Mesenchymal stem cell (in vitro differentiated cells and primary cell): ENCODE results near the gene OR9K2. TPM values are rescaled to one million over a fixed set of nuclear protein-coding genes. Genes with fewer than 3 reads are reported as not detected.

Experiments
- DNase-seq: peaks from one replicate; pipeline ENCODE4 v3.0.0-alpha.2; 2013
- H2AFZ ChIP-seq: one replicate; pipeline ENCODE4 v1.6.1; 2013; ENCODE audit warnings: low read depth, mild to moderate bottlenecking, control low read depth, inconsistent platforms, low read length, moderate library complexity
- H2AK5ac ChIP-seq: 2 replicates; pipeline ENCODE4 v1.6.1; 2013; ENCODE audit warnings: low read length, moderate library complexity, mild to moderate bottlenecking, inconsistent platforms; ENCODE audit not compliant: severe bottlenecking
- H2BK120ac ChIP-seq: one replicate; pipeline ENCODE4 v1.6.1; 2013; ENCODE audit warnings: low read depth, mild to moderate bottlenecking, inconsistent platforms, low read length, moderate library complexity
- H2BK12ac ChIP-seq, 2 experiments: one replicate each; pipeline ENCODE4 v1.6.1; 2013; ENCODE audit warnings: inconsistent platforms in 2 of 2, low read length in 2 of 2, mild to moderate bottlenecking in 2 of 2, moderate library complexity in 2 of 2, control low read depth in 1 of 2
- H2BK15ac ChIP-seq: one replicate; pipeline ENCODE4 v1.6.1; 2013; ENCODE audit warnings: mild to moderate bottlenecking, low read depth, inconsistent platforms; ENCODE audit not compliant: poor library complexity, severe bottlenecking
- H2BK5ac ChIP-seq: 2 replicates; pipeline ENCODE4 v1.6.1; 2013; ENCODE audit warnings: low read depth, mild to moderate bottlenecking, low read length, control low read depth, inconsistent platforms; ENCODE audit not compliant: poor library complexity, severe bottlenecking
- H3K14ac ChIP-seq, 2 experiments: one replicate each; pipeline ENCODE4 v1.6.1; 2013; ENCODE audit warnings: inconsistent platforms in 2 of 2, low read length in 2 of 2, control low read depth in 1 of 2, mild to moderate bottlenecking in 1 of 2, moderate library complexity in 1 of 2
- H3K18ac ChIP-seq, 2 experiments: one replicate each; pipeline ENCODE4 v1.6.1; 2013; ENCODE audit warnings: inconsistent platforms in 2 of 2, low read length in 2 of 2, control low read depth in 1 of 2, low read depth in 1 of 2, mild to moderate bottlenecking in 1 of 2
- H3K23ac ChIP-seq, 2 experiments: one replicate each; pipeline ENCODE4 v1.6.1; 2013; ENCODE audit warnings: inconsistent platforms in 2 of 2, low read length in 2 of 2, mild to moderate bottlenecking in 2 of 2, moderate library complexity in 2 of 2, control low read depth in 1 of 2
- H3K27ac ChIP-seq: 2 replicates; pipeline ENCODE4 v1.5.1; 2013; ENCODE audit warnings: mild to moderate bottlenecking, moderate library complexity, low read length, control low read depth, inconsistent platforms; ENCODE audit not compliant: poor library complexity, severe bottlenecking
- H3K27me3 ChIP-seq, 2 experiments: 2 replicates each; pipeline versions ENCODE4 v1.6.1 to v1.7.0; 2013; ENCODE audit warnings: low read length in 2 of 2, mild to moderate bottlenecking in 2 of 2, moderate library complexity in 2 of 2, control low read depth in 1 of 2, inconsistent platforms in 1 of 2; ENCODE audit not compliant: control insufficient read depth in 1 of 2, insufficient read depth in 1 of 2
- H3K36me3 ChIP-seq, 2 experiments: 2 replicates each; pipeline versions ENCODE4 v1.6.1 to v1.7.0; 2013; ENCODE audit warnings: low read length in 2 of 2, control low read depth in 1 of 2, inconsistent platforms in 1 of 2, low read depth in 1 of 2, mild to moderate bottlenecking in 1 of 2; ENCODE audit not compliant: insufficient read depth in 2 of 2, control insufficient read depth in 1 of 2
- H3K4ac ChIP-seq, 2 experiments: one replicate each; pipeline ENCODE4 v1.6.1; 2013; ENCODE audit warnings: inconsistent platforms in 2 of 2, low read length in 2 of 2, mild to moderate bottlenecking in 2 of 2, moderate library complexity in 2 of 2, control low read depth in 1 of 2, low read depth in 1 of 2
- H3K4me1 ChIP-seq: 2 replicates; pipeline ENCODE4 v1.6.1; 2013; ENCODE audit warnings: low read depth, low read length, control low read depth; ENCODE audit not compliant: control insufficient read depth, insufficient read depth
- H3K4me2 ChIP-seq: 2 replicates; pipeline ENCODE4 v1.6.1; 2013; ENCODE audit warnings: low read length, mild to moderate bottlenecking, inconsistent platforms; ENCODE audit not compliant: poor library complexity, severe bottlenecking
- H3K4me3 ChIP-seq, 2 experiments: 2 replicates each; pipeline versions ENCODE4 v1.5.1 to v1.7.0; 2013; ENCODE audit warnings: low read length in 2 of 2, mild to moderate bottlenecking in 2 of 2, control low read depth in 1 of 2, low read depth in 1 of 2; ENCODE audit not compliant: insufficient read depth in 1 of 2
- H3K79me1 ChIP-seq: replicated peaks from 2 replicates; pipeline ENCODE4 v1.6.1; 2013; ENCODE audit warnings: mild to moderate bottlenecking, control low read depth, low read length, inconsistent platforms; ENCODE audit not compliant: poor library complexity, severe bottlenecking
- H3K9ac ChIP-seq: 2 replicates; pipeline ENCODE4 v1.7.0; 2013; ENCODE audit warnings: mild to moderate bottlenecking, low read length, moderate library complexity
- H3K9me3 ChIP-seq: 2 replicates; pipeline ENCODE4 v1.7.0; 2013; ENCODE audit warnings: mild to moderate bottlenecking, low read length; ENCODE audit not compliant: control insufficient read depth
- H4K8ac ChIP-seq: one replicate; pipeline ENCODE4 v1.6.1; 2013; ENCODE audit warnings: inconsistent platforms, mild to moderate bottlenecking, low read length, moderate library complexity
- H4K91ac ChIP-seq: one replicate; pipeline ENCODE4 v1.6.1; 2013; ENCODE audit warnings: mild to moderate bottlenecking, low read length, inconsistent platforms
- WGBS: methylation state at CpG from one replicate; pipeline ENCODE4 v1.1.7; 2013; ENCODE audit warnings: mixed read lengths; 5-methylcytosine and 5-hydroxymethylcytosine counted together
- polyA plus RNA-seq, 2 experiments: library from polyadenylated mRNA; stranded (reverse); fragments of 200-250 nt; gene quantifications; one replicate each; pipeline ENCODE4 v1.2.3, GENCODE V29; 2013

Gene OR9K2, protein sequence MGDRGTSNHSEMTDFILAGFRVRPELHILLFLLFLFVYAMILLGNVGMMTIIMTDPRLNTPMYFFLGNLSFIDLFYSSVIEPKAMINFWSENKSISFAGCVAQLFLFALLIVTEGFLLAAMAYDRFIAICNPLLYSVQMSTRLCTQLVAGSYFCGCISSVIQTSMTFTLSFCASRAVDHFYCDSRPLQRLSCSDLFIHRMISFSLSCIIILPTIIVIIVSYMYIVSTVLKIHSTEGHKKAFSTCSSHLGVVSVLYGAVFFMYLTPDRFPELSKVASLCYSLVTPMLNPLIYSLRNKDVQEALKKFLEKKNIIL
- not detected for polyA plus RNA-seq (2013, experiment 1 of 2)
- not detected for polyA plus RNA-seq (2013, experiment 2 of 2)

DNA sequence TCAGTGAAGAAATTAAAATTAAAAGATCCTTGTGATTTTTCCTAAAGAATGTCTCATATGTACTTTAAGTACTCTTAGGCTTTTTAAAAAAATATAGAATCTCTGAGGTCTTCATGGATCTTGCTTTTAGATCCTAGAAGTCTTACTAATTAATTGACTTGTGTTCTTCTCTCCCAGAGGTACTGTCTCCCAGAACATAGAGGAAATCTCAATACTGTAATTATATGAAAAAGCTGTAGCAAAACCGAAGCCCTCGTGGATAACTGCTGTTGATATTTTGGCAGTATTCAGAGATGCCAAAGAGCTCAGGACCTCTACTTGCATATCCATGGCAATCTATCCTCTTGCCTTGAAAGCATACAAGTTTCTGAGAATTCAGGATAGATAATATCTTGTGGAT is at the start of gene OR9K2:
TSS of gene OR9K2 (plus strand) at position 301 of the 400 bp plus-strand sequence. CDS start 3,429 bp downstream, outside the sequence.
- Histone ChIP-seq H3K18ac (no peak within 1 kb of the TSS), H3K4me2 (no peak within 1 kb of the TSS), H3K9me3 (no peaks in the 10 kb centered on the region), H3K27me3 (no peaks in the 10 kb centered on the region), H3K36me3 (no peaks in the 10 kb centered on the region), H3K27ac (no peak within 1 kb of the TSS), H3K4me1 (no peaks in the 10 kb centered on the region), H2BK12ac (no peak within 1 kb of the TSS), H2BK15ac (no peak within 1 kb of the TSS), H3K4ac (no peak within 1 kb of the TSS), H3K4me3 (no peak within 1 kb of the TSS), H2AK5ac (no peak within 1 kb of the TSS), H2BK5ac (no peak within 1 kb of the TSS), H3K79me1 (no peaks in the 10 kb centered on the region), H3K23ac (no peak within 1 kb of the TSS), H4K8ac (no peak within 1 kb of the TSS), H2BK120ac (no peak within 1 kb of the TSS), H3K9ac (no peak within 1 kb of the TSS), H3K14ac (no peak within 1 kb of the TSS), H2AFZ (no peak within 1 kb of the TSS), H4K91ac (no peak within 1 kb of the TSS)
- DNase-seq: no peak
- WGBS: 100% methylated on average over 2 of the region's 2 CpGs

DNA sequence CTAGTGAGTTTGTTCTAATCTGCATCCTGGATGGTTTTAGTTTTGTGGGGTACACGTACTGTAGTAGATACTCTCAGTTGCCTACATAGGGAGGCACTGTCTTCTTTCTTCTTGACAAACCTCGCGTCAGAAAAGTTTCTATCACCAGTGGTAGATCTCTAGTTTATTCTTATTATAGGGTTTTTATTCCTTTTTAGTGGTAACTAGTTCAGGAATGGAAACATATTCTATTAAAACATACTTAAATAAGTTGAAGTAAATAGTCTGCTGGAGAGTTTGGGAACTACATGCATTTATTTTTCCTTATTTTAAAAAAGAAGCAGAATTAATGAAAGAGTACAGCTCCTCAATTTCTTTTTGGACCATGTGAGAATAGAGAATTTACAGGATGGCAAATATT is 33.6 kb upstream of the OR9K2 start:
- H2BK12ac ChIP-seq: no peak overlapping the region
- H3K23ac ChIP-seq: no peak overlapping the region

DNA sequence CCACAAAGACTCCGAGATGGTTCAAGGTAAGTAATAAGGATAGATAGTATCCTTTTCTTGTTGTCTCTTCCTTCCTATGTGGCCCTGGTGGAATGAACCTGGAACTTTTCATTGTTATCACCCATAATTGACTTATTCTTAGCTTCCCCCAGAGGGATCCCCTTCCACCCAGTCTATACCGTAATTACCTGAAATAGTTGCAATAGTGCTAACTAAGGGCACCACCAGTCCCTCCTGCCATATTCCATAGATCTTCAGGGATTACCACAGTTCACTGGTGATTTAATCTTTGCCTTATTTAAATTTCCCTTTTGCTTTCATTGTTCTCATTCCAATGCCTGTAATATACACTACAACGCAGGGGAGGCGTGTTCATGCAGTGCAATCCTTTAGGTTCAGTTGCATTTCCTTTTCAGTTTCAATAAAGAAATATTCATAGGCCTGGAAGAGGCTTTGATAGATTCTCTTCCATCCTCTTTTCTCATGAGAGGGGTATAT is 13.8 kb upstream of the OR9K2 start:
- 73% methylated on average over 2 of the region's 4 CpGs for WGBS
- no peak overlapping the region for H3K9ac ChIP-seq

More for the DNA sequence above, 33.6 kb upstream of the OR9K2 start:
- Histone ChIP-seq H3K36me3 (no peaks in the 10 kb centered on the region), H3K9me3 (no peaks in the 10 kb centered on the region), H2AK5ac (no peak overlapping the region), H3K4ac (no peak overlapping the region), H3K27ac (no peak overlapping the region), H3K79me1 (no peaks in the 10 kb centered on the region), H4K91ac (no peak overlapping the region), H3K4me3 (no peak overlapping the region), H3K27me3 (no peaks in the 10 kb centered on the region), H3K9ac (no peak overlapping the region), H3K18ac (no peak overlapping the region), H2BK15ac (no peak overlapping the region), H2AFZ (no peak overlapping the region), H4K8ac (no peak overlapping the region), H3K4me1 (no peaks in the 10 kb centered on the region), H3K14ac (no peak overlapping the region), H3K4me2 (no peak overlapping the region), H2BK5ac (no peak overlapping the region), H2BK120ac (no peak overlapping the region)
- WGBS: 69% methylated on average over 1 of the region's 3 CpGs
- no peak for DNase-seq

DNA sequence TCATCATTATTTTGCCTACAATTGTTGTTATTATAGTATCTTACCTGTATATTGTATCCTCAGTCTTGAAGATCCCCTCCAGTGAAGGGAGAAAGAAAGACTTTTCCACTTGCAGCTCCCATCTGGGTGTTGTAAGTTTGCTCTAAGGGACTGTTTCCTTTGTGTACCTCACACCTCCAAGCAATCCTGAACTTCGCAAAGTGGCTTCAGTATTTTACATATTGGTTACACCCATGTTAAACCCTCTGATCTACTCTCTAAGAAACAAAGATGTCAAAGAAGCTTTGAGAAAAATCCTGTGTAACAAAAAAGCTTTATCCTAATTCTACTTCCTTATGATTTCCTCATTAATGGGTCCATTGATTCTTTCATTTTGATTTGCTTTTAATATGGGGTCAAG is 10.1 kb upstream of the OR9K2 start:
- no peak overlapping the region for H3K4me3 ChIP-seq
- no peaks in the 10 kb centered on the region for H3K9me3 ChIP-seq
- no peaks in the 10 kb centered on the region for H3K79me1 ChIP-seq
- no peaks in the 10 kb centered on the region for H3K27me3 ChIP-seq
- H4K91ac ChIP-seq: no peak overlapping the region
- H3K18ac ChIP-seq: no peak overlapping the region
- no peak overlapping the region for H2BK120ac ChIP-seq
- H2AFZ ChIP-seq: no peak overlapping the region
- no peak overlapping the region for H3K27ac ChIP-seq
- H2BK15ac ChIP-seq: no peak overlapping the region
- H3K4me1 ChIP-seq: no peaks in the 10 kb centered on the region
- H3K4ac ChIP-seq: no peak overlapping the region
- H4K8ac ChIP-seq: no peak overlapping the region
- H3K23ac ChIP-seq: no peak overlapping the region
- no peak overlapping the region for H3K9ac ChIP-seq
- DNase-seq: no peak
- no peak overlapping the region for H3K14ac ChIP-seq
- 50% methylated on average over 1 of the region's 1 CpG for WGBS
- H2AK5ac ChIP-seq: no peak overlapping the region
- H2BK12ac ChIP-seq: no peak overlapping the region
- H3K4me2 ChIP-seq: no peak overlapping the region
- H2BK5ac ChIP-seq: no peak overlapping the region
- H3K36me3 ChIP-seq: no peaks in the 10 kb centered on the region

More for the DNA sequence above, 13.8 kb upstream of the OR9K2 start:
- DNase-seq: no peak
- Histone ChIP-seq H3K23ac (no peak overlapping the region), H2AFZ (no peak overlapping the region), H3K18ac (no peak overlapping the region), H2AK5ac (no peak overlapping the region), H3K4me2 (no peak overlapping the region), H3K27ac (no peak overlapping the region), H3K9me3 (no peaks in the 10 kb centered on the region), H3K79me1 (no peaks in the 10 kb centered on the region), H2BK5ac (no peak overlapping the region), H2BK120ac (no peak overlapping the region), H3K27me3 (no peaks in the 10 kb centered on the region), H4K91ac (no peak overlapping the region), H3K4me1 (no peaks in the 10 kb centered on the region), H3K36me3 (no peaks in the 10 kb centered on the region), H2BK12ac (no peak overlapping the region), H3K4ac (no peak overlapping the region), H2BK15ac (no peak overlapping the region), H3K4me3 (no peak overlapping the region), H4K8ac (no peak overlapping the region), H3K14ac (no peak overlapping the region)
